ENCODE results near the gene CDK1.

The CDK1 gene

GRCh38 chr10:60778971-60779796 lies 906 bp downstream of the CDK1 start:
- peak; percentile 8 for DNase-seq

GRCh38 chr10:60781661-60782060 lies 3.4 kb downstream of the CDK1 start:
- no peak for DNase-seq

GRCh38 chr10:60784641-60785040 lies 6.4 kb downstream of the CDK1 start:
- no peak for DNase-seq

GRCh38 chr10:60788544-60788943 lies 10.3 kb downstream of the CDK1 start:
- DNase-seq: no peak

GRCh38 chr10:60789340-60789739 lies 11.1 kb downstream of the CDK1 start:
- DNase-seq: no peak

GRCh38 chr10:60794953-60795352 lies 16.7 kb downstream of the CDK1 start:
- DNase-seq: no peak

GRCh38 chr10:60795465-60796202 lies 17.4 kb downstream of the CDK1 start:
- no peak for DNase-seq

GRCh38 chr10:60796481-60796880 lies 18.2 kb downstream of the CDK1 start:
- no peak for DNase-seq

GRCh38 chr10:60797200-60797599 lies 18.9 kb downstream of the CDK1 start:
- no peak for DNase-seq

- no peak for DNase-seq
Observed at GRCh38 chr10:60798031-60798430, 19.8 kb downstream of the CDK1 start.

GRCh38 chr10:60798870-60799269 lies 20.6 kb downstream of the CDK1 start:
- no peak for DNase-seq

GRCh38 chr10:60799971-60800650 lies 21.8 kb downstream of the CDK1 start:
- no peak for DNase-seq

GRCh38 chr10:60800918-60801317 lies 22.6 kb downstream of the CDK1 start:
- DNase-seq: no peak

GRCh38 chr10:60801522-60801921 lies 23.2 kb downstream of the CDK1 start:
- no peak for DNase-seq

GRCh38 chr10:60803433-60803832 lies 25.2 kb downstream of the CDK1 start:
- no peak for DNase-seq

GRCh38 chr10:60803865-60804264 lies 25.6 kb downstream of the CDK1 start:
- DNase-seq: no peak

GRCh38 chr10:60806921-60807320 lies 28.6 kb downstream of the CDK1 start:
- no peak for DNase-seq

GRCh38 chr10:60807499-60807898 lies 29.2 kb downstream of the CDK1 start:
- DNase-seq: no peak

GRCh38 chr10:60808036-60808435 lies 29.8 kb downstream of the CDK1 start:
- no peak for DNase-seq

GRCh38 chr10:60809157-60809556 lies 30.9 kb downstream of the CDK1 start:
- DNase-seq: no peak

- DNase-seq: no peak
Observed at GRCh38 chr10:60810437-60811182, 32.3 kb downstream of the CDK1 start.

- DNase-seq: peak; percentile 65
Observed at GRCh38 chr10:60816628-60817397, 38.5 kb downstream of the CDK1 start.

All from CD4-positive, alpha-beta T cell treated with Interleukin-12 subunit alpha and Interleukin-12 subunit beta, for 1 hour (primary cell).